Activated T-cell treated with anti-CD3 and anti-CD28 coated beads for 4 hours (primary cell): Measurements from ENCODE around the gene TULP1.
"Not testable (repeated sequence)": the region's sequence is repeated elsewhere in the genome, so short reads cannot be mapped to it uniquely, and the experiment has no call there.

ENCODE experiments used
- DNase-seq: peaks from one replicate; pipeline ENCODE4 v3.0.0-alpha.2; 2020

Gene TULP1

GRCh38 chr6:35519313-35520015 is 6.8 kb upstream of the TULP1 start:
- no peak for DNase-seq

GRCh38 chr6:35518566-35519312 is 6.0 kb upstream of the TULP1 start:
- DNase-seq = no peak

GRCh38 chr6:35517978-35518377 is 5.3 kb upstream of the TULP1 start:
- not testable (repeated sequence) for DNase-seq

- no peak for DNase-seq
Measured at GRCh38 chr6:35516712-35517111, 4.0 kb upstream of the TULP1 start.

- not testable (repeated sequence) for DNase-seq
Measured at GRCh38 chr6:35515939-35516338, 3.2 kb upstream of the TULP1 start.

GRCh38 chr6:35514587-35514986 is 1.9 kb upstream of the TULP1 start:
- no peak for DNase-seq

- no peak for DNase-seq
Measured at GRCh38 chr6:35512006-35512405, 690 bp downstream of the TULP1 start.

- DNase-seq = no peak
Measured at GRCh38 chr6:35511562-35511941, 1.1 kb downstream of the TULP1 start.

- no peak for DNase-seq
Measured at GRCh38 chr6:35510916-35511561, 1.7 kb downstream of the TULP1 start.

GRCh38 chr6:35508542-35508941 is 4.2 kb downstream of the TULP1 start:
- DNase-seq = no peak

- no peak for DNase-seq
Measured at GRCh38 chr6:35508027-35508426, 4.7 kb downstream of the TULP1 start.

GRCh38 chr6:35507221-35507620 is 5.5 kb downstream of the TULP1 start:
- no peak for DNase-seq

- no peak for DNase-seq
Measured at GRCh38 chr6:35506536-35506935, 6.2 kb downstream of the TULP1 start.

- no peak for DNase-seq
Measured at GRCh38 chr6:35505999-35506412, 6.7 kb downstream of the TULP1 start.

GRCh38 chr6:35503534-35503933 is 9.2 kb downstream of the TULP1 start:
- DNase-seq = no peak

GRCh38 chr6:35501784-35502183 is 10.9 kb downstream of the TULP1 start:
- no peak for DNase-seq

GRCh38 chr6:35500782-35501181 is 11.9 kb downstream of the TULP1 start:
- no peak for DNase-seq

- DNase-seq = no peak
Measured at GRCh38 chr6:35499372-35499771, 13.3 kb downstream of the TULP1 start.

GRCh38 chr6:35498422-35499067 is 14.2 kb downstream of the TULP1 start:
- no peak for DNase-seq

GRCh38 chr6:35497571-35498421 is 14.9 kb downstream of the TULP1 start:
- no peak for DNase-seq

- DNase-seq = peak; percentile 35
Measured at GRCh38 chr6:35496841-35497570, 15.7 kb downstream of the TULP1 start, which contains the start of gene TEAD3. Gene TEAD3, minus strand, starts transcription at chr6:35497079.
